ENCODE data around the gene LUC7L2. TPM values are rescaled to one million over a fixed set of nuclear protein-coding genes. Genes with fewer than 3 reads are reported as not detected.
A peak's percentile ranks its signal among the peaks of the same experiment; 100 is the strongest.

LUC7L2 gene
- total RNA-seq, 1 experiment from 2014 or later = 94.4 TPM

DNA sequence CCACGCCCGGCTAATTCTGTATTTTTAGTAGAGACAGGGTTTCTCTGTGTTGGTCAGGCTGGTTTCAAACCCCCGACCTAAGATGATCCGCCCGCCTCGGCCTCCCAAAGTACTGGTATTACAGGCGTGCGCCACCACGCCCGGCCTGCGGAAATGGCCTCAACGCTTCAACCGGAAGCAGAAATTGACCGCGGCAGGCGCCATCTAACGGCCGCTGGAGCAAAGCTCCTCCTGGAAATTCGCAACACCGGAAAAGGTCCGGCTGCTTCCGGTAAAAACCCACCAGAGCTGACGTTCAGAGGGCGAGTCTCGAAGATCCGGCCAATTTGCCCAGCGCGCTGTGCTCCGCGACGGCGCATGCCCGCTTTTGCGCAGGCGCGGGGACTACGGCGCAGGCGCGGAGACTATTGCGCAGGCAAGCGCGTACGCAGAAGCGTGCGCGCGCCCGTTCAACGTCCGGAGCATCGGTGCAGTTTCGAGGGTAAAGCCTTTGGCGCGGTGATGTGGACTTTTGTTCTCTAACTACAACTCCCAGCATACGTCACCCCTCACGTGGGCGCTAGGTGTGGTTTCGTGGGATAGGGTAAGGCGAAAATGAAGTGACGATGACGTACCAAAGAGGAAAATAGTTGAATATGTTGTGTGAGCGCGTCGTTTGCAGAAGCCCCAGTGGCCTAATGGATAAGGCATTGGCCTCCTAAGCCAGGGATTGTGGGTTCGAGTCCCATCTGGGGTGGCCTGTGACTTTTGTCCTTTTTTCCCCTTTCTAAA is 19.5 kb upstream of the LUC7L2 start (continued):
- TF ChIP-seq, protein P1, sequence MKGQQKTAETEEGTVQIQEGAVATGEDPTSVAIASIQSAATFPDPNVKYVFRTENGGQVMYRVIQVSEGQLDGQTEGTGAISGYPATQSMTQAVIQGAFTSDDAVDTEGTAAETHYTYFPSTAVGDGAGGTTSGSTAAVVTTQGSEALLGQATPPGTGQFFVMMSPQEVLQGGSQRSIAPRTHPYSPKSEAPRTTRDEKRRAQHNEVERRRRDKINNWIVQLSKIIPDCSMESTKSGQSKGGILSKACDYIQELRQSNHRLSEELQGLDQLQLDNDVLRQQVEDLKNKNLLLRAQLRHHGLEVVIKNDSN (CRISPR knock-in tag; IDR thresholded peaks at IDR 0.05) = peak; percentile 99
- TF ChIP-seq CREM (CRISPR knock-in tag; IDR thresholded peaks at IDR 0.05) (peak; percentile 59), JUN (CRISPR knock-in tag; IDR thresholded peaks at IDR 0.05) (no peak; the same call in 1 of the 2 replicates), NR3C1 (CRISPR knock-in tag; conservative IDR thresholded peaks at IDR 0.05; ENCODE audit: low read depth) (no peak), MYBL2 (CRISPR knock-in tag; IDR thresholded peaks at IDR 0.05) (peak; percentile 85), NFE2L1 (CRISPR knock-in tag; IDR thresholded peaks at IDR 0.05) (no peak), ZNF232 (CRISPR knock-in tag; IDR thresholded peaks at IDR 0.05) (peak; percentile 30; the same call in 1 of the 2 replicates)
- TF ChIP-seq, protein P2, sequence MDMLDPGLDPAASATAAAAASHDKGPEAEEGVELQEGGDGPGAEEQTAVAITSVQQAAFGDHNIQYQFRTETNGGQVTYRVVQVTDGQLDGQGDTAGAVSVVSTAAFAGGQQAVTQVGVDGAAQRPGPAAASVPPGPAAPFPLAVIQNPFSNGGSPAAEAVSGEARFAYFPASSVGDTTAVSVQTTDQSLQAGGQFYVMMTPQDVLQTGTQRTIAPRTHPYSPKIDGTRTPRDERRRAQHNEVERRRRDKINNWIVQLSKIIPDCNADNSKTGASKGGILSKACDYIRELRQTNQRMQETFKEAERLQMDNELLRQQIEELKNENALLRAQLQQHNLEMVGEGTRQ (CRISPR knock-in tag; IDR thresholded peaks at IDR 0.05) = peak; percentile 97
- TF ChIP-seq, protein P3, sequence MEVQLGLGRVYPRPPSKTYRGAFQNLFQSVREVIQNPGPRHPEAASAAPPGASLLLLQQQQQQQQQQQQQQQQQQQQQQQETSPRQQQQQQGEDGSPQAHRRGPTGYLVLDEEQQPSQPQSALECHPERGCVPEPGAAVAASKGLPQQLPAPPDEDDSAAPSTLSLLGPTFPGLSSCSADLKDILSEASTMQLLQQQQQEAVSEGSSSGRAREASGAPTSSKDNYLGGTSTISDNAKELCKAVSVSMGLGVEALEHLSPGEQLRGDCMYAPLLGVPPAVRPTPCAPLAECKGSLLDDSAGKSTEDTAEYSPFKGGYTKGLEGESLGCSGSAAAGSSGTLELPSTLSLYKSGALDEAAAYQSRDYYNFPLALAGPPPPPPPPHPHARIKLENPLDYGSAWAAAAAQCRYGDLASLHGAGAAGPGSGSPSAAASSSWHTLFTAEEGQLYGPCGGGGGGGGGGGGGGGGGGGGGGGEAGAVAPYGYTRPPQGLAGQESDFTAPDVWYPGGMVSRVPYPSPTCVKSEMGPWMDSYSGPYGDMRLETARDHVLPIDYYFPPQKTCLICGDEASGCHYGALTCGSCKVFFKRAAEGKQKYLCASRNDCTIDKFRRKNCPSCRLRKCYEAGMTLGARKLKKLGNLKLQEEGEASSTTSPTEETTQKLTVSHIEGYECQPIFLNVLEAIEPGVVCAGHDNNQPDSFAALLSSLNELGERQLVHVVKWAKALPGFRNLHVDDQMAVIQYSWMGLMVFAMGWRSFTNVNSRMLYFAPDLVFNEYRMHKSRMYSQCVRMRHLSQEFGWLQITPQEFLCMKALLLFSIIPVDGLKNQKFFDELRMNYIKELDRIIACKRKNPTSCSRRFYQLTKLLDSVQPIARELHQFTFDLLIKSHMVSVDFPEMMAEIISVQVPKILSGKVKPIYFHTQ (CRISPR knock-in tag; IDR thresholded peaks at IDR 0.05) = peak; percentile 65; the same call in 1 of the 2 replicates
- TF ChIP-seq, protein P4, sequence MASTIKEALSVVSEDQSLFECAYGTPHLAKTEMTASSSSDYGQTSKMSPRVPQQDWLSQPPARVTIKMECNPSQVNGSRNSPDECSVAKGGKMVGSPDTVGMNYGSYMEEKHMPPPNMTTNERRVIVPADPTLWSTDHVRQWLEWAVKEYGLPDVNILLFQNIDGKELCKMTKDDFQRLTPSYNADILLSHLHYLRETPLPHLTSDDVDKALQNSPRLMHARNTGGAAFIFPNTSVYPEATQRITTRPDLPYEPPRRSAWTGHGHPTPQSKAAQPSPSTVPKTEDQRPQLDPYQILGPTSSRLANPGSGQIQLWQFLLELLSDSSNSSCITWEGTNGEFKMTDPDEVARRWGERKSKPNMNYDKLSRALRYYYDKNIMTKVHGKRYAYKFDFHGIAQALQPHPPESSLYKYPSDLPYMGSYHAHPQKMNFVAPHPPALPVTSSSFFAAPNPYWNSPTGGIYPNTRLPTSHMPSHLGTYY (CRISPR knock-in tag; IDR thresholded peaks at IDR 0.05) = peak; percentile 64; the same call in 1 of the 2 replicates

DNA sequence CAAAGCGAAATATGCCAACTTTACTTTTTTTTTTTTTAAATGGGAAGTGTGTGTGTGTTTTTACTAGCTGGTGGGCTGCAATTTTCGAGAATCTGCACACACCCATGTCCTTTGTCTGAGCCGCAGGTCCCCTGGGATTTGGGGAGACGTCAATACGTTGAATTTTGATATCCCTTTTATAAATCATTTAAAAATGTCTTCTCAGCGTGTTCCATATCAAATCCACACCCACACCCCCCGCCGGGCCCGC is 19.0 kb upstream of the LUC7L2 start:
- peak overlapping the region; percentile 99 for H3K27ac Mint-ChIP-seq
- peaks cover 10% of the 10 kb centered on the region for H3K9me3 Mint-ChIP-seq
- ChIA-PET POLR2A (interaction anchor here (1.8 kb wide), 1 partner anchor 19 kb away, joined by 12 read pairs; the partner anchor contains the start of gene LUC7L2), CTCF (interaction anchor here (0.7 to 2.1 kb wide), 4 partner anchors 11 to 28 kb away, joined by 3 to 20 read pairs (median 5); no protein-coding TSS in a partner anchor)
- H3K4me1 Mint-ChIP-seq = peaks cover 7% of the 10 kb centered on the region
- no peak for DNase-seq (ENCODE audit: low spot score)
- H3K27me3 Mint-ChIP-seq (ENCODE audit: low read depth) = peaks cover 9% of the 10 kb centered on the region
- ATAC-seq = no peak
- H3K4me3 Mint-ChIP-seq = peak overlapping the region; percentile 92
- peaks cover 13% of the 10 kb centered on the region for H3K36me3 Mint-ChIP-seq
- TF ChIP-seq, protein P5, sequence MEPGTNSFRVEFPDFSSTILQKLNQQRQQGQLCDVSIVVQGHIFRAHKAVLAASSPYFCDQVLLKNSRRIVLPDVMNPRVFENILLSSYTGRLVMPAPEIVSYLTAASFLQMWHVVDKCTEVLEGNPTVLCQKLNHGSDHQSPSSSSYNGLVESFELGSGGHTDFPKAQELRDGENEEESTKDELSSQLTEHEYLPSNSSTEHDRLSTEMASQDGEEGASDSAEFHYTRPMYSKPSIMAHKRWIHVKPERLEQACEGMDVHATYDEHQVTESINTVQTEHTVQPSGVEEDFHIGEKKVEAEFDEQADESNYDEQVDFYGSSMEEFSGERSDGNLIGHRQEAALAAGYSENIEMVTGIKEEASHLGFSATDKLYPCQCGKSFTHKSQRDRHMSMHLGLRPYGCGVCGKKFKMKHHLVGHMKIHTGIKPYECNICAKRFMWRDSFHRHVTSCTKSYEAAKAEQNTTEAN (CRISPR knock-in tag; IDR thresholded peaks at IDR 0.05) = no peak; the same call in 1 of the 2 replicates
- TF ChIP-seq ZNF232 (CRISPR knock-in tag; IDR thresholded peaks at IDR 0.05) (no peak), NFYB (CRISPR knock-in tag; conservative IDR thresholded peaks at IDR 0.05; ENCODE audit: low read depth) (no peak), NR2C2 (CRISPR knock-in tag; IDR thresholded peaks at IDR 0.05) (no peak), CREM (CRISPR knock-in tag; IDR thresholded peaks at IDR 0.05) (no peak)
- TF ChIP-seq, protein P6, sequence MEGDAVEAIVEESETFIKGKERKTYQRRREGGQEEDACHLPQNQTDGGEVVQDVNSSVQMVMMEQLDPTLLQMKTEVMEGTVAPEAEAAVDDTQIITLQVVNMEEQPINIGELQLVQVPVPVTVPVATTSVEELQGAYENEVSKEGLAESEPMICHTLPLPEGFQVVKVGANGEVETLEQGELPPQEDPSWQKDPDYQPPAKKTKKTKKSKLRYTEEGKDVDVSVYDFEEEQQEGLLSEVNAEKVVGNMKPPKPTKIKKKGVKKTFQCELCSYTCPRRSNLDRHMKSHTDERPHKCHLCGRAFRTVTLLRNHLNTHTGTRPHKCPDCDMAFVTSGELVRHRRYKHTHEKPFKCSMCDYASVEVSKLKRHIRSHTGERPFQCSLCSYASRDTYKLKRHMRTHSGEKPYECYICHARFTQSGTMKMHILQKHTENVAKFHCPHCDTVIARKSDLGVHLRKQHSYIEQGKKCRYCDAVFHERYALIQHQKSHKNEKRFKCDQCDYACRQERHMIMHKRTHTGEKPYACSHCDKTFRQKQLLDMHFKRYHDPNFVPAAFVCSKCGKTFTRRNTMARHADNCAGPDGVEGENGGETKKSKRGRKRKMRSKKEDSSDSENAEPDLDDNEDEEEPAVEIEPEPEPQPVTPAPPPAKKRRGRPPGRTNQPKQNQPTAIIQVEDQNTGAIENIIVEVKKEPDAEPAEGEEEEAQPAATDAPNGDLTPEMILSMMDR (IDR thresholded peaks at IDR 0.05) = no peak
- TF ChIP-seq, protein P7, sequence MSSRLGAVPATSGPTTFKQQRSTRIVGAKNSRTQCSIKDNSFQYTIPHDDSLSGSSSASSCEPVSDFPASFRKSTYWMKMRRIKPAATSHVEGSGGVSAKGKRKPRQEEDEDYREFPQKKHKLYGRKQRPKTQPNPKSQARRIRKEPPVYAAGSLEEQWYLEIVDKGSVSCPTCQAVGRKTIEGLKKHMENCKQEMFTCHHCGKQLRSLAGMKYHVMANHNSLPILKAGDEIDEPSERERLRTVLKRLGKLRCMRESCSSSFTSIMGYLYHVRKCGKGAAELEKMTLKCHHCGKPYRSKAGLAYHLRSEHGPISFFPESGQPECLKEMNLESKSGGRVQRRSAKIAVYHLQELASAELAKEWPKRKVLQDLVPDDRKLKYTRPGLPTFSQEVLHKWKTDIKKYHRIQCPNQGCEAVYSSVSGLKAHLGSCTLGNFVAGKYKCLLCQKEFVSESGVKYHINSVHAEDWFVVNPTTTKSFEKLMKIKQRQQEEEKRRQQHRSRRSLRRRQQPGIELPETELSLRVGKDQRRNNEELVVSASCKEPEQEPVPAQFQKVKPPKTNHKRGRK (CRISPR knock-in tag; IDR thresholded peaks at IDR 0.05; ENCODE audit: borderline replicate concordance) = no peak
- TF ChIP-seq, protein P8, sequence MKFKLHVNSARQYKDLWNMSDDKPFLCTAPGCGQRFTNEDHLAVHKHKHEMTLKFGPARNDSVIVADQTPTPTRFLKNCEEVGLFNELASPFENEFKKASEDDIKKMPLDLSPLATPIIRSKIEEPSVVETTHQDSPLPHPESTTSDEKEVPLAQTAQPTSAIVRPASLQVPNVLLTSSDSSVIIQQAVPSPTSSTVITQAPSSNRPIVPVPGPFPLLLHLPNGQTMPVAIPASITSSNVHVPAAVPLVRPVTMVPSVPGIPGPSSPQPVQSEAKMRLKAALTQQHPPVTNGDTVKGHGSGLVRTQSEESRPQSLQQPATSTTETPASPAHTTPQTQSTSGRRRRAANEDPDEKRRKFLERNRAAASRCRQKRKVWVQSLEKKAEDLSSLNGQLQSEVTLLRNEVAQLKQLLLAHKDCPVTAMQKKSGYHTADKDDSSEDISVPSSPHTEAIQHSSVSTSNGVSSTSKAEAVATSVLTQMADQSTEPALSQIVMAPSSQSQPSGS (CRISPR knock-in tag; IDR thresholded peaks at IDR 0.05; ENCODE audit: borderline replicate concordance, low read depth) = no peak
- TF ChIP-seq, protein P9, sequence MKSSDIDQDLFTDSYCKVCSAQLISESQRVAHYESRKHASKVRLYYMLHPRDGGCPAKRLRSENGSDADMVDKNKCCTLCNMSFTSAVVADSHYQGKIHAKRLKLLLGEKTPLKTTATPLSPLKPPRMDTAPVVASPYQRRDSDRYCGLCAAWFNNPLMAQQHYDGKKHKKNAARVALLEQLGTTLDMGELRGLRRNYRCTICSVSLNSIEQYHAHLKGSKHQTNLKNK (CRISPR knock-in tag; IDR thresholded peaks at IDR 0.05) = no peak
- TF ChIP-seq, protein P10, sequence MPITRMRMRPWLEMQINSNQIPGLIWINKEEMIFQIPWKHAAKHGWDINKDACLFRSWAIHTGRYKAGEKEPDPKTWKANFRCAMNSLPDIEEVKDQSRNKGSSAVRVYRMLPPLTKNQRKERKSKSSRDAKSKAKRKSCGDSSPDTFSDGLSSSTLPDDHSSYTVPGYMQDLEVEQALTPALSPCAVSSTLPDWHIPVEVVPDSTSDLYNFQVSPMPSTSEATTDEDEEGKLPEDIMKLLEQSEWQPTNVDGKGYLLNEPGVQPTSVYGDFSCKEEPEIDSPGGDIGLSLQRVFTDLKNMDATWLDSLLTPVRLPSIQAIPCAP (CRISPR knock-in tag; IDR thresholded peaks at IDR 0.05) = no peak
- TF ChIP-seq, protein P1 (CRISPR knock-in tag; IDR thresholded peaks at IDR 0.05) = no peak
